Stromal cell of bone marrow (primary cell): Measurements from ENCODE around the gene ITM2C.

ENCODE experiments used
- DNase-seq: peaks from one replicate; pipeline ENCODE4 v3.0.0-alpha.2; 2012; ENCODE audit warnings: low read depth

The ITM2C gene

GRCh38 chr2:230893338-230893737, 28.6 kb downstream of the ITM2C start:
- DNase-seq, result no peak

GRCh38 chr2:230893841-230894781, 29.4 kb downstream of the ITM2C start:
- DNase-seq, result no peak

- no peak for DNase-seq
Measured at GRCh38 chr2:230895536-230896345, 31.0 kb downstream of the ITM2C start.

- DNase-seq, result no peak
Measured at GRCh38 chr2:230896346-230897115, 31.8 kb downstream of the ITM2C start.

GRCh38 chr2:230898016-230898712, 33.4 kb downstream of the ITM2C start:
- no peak for DNase-seq

GRCh38 chr2:230898713-230899091, 34.0 kb downstream of the ITM2C start:
- no peak for DNase-seq

GRCh38 chr2:230899287-230899686, 34.5 kb downstream of the ITM2C start:
- DNase-seq, result no peak

- no peak for DNase-seq
Measured at GRCh38 chr2:230899786-230900185, 35.0 kb downstream of the ITM2C start.

GRCh38 chr2:230900336-230900995, 35.7 kb downstream of the ITM2C start:
- no peak for DNase-seq

GRCh38 chr2:230901006-230901405, 36.3 kb downstream of the ITM2C start:
- DNase-seq, result no peak

GRCh38 chr2:230902180-230902899, 37.6 kb downstream of the ITM2C start:
- DNase-seq, result peak; percentile 26

GRCh38 chr2:230903231-230904150, 38.7 kb downstream of the ITM2C start:
- no peak for DNase-seq

GRCh38 chr2:230904856-230905447, 40.2 kb downstream of the ITM2C start:
- DNase-seq, result no peak

- DNase-seq, result no peak
Measured at GRCh38 chr2:230905448-230906421, 41.0 kb downstream of the ITM2C start.

GRCh38 chr2:230906471-230907230, 41.9 kb downstream of the ITM2C start:
- no peak for DNase-seq

GRCh38 chr2:230907361-230908091, 42.8 kb downstream of the ITM2C start:
- DNase-seq, result no peak
